SK-N-SH treated with all-trans-retinoic acid at 6 μM for 48 hours (cell line): ENCODE results near the gene FUBP3.

Source experiments
- ARNTL ChIP-seq: fragments of 450-650 bp; formaldehyde crosslinking; IDR thresholded peaks from 2 replicates; pipeline ENCODE4 v1.5.0; 2020; ENCODE audit warnings: low read depth, mild to moderate bottlenecking, moderate library complexity, borderline replicate concordance
- TCF4 ChIP-seq: fragments of 250-450 bp; sonication (Bioruptor Pico); IDR thresholded peaks from 2 replicates; pipeline ENCODE4 v1.8.0; 2021; ENCODE audit warnings: mild to moderate bottlenecking, moderate library complexity, borderline replicate concordance

DNA sequence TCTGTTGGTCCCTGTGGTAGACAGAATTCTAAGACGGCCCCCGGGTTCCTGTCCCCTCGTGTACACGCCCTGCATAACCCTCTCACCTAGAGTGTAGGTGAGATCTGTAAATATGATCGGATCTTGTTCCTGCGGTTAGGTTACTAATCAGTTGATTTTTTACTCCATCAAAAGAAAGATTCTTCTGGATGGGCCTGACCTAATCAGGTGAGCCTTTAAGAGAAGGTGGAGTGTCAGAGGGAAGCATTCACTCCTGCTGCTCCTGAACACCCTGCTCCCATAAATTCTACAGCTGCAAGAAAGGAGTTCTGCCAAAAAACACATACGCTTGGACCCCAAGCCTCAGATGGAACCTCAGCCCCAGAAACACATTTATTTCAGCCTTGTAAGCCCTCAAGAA lies 15.6 kb upstream of the FUBP3 start:
- TF ChIP-seq TCF4 (CRISPR knock-in tag) (no peak), ARNTL (no peak)
